K562 (cell line): ENCODE results near the gene MYO3B.

Source experiments
- CREB1 ChIP-seq, 2 experiments: sonication (generic) in 1 of 2; formaldehyde crosslinking in 1 of 2; IDR thresholded peaks; 2 replicates each; pipeline versions ENCODE4 v1.6.1 to v1.8.0; 2012 to 2022; ENCODE audit warnings: inconsistent platforms in 1 of 2, mild to moderate bottlenecking in 1 of 2, missing genetic modification reagents in 1 of 2, moderate library complexity in 1 of 2
- CREB3 ChIP-seq: fragments of 450-650 bp; conservative IDR thresholded peaks from 2 replicates; pipeline ENCODE4 v1.6.1; 2016; ENCODE audit warnings: missing genetic modification characterization, low read depth, mild to moderate bottlenecking, missing compliant biosample characterization, moderate library complexity
- NFE2L1 ChIP-seq: fragments of 450-650 bp; IDR thresholded peaks from 2 replicates; pipeline ENCODE4 v1.6.1; 2016; ENCODE audit warnings: missing genetic modification characterization, low read depth, mild to moderate bottlenecking, missing compliant biosample characterization, moderate library complexity, borderline replicate concordance
- NFYB ChIP-seq: IDR thresholded peaks from 2 replicates; pipeline ENCODE4 v1.6.1; 2011; ENCODE audit warnings: mild to moderate bottlenecking, moderate library complexity; ENCODE audit not compliant: insufficient read length; ENCODE audit errors: extremely low read depth
- POLR2A ChIP-seq: fragments of 450-650 bp; conservative IDR thresholded peaks from 2 replicates; pipeline ENCODE4 v1.6.1; 2016
- SETDB1 ChIP-seq: IDR thresholded peaks from one replicate; pipeline ENCODE4 v1.6.1; 2012; ENCODE audit warnings: low read length, control low read depth, inconsistent platforms
- SMAD1 ChIP-seq: fragments of 150-350 bp; IDR thresholded peaks from 2 replicates; pipeline ENCODE4 v1.6.1; 2014; ENCODE audit warnings: low read length, low read depth; ENCODE audit not compliant: partially characterized antibody
- TAF1 ChIP-seq: IDR thresholded peaks from 2 replicates; pipeline ENCODE4 v1.6.1; 2011; ENCODE audit warnings: mild to moderate bottlenecking, low read length, moderate library complexity; ENCODE audit not compliant: insufficient read depth, control insufficient read depth, severe bottlenecking; ENCODE audit errors: extremely low read depth
- TCF7L2 ChIP-seq: fragments of 150-350 bp; IDR thresholded peaks from 2 replicates; pipeline ENCODE4 v1.6.1; 2016; ENCODE audit warnings: low read depth, mild to moderate bottlenecking, low read length, moderate library complexity
- TF ChIP-seq, protein P1 (sequence below): fragments of 450-650 bp; formaldehyde crosslinking; IDR thresholded peaks from 2 replicates; pipeline ENCODE4 v1.4.0; 2022; ENCODE audit warnings: mild to moderate bottlenecking, moderate library complexity
- TF ChIP-seq, protein P2 (sequence below): fragments of 450-650 bp; IDR thresholded peaks from one replicate; pipeline ENCODE4 v1.6.1; 2018; ENCODE audit warnings: mild to moderate bottlenecking, moderate library complexity; ENCODE audit not compliant: partially characterized antibody

DNA sequence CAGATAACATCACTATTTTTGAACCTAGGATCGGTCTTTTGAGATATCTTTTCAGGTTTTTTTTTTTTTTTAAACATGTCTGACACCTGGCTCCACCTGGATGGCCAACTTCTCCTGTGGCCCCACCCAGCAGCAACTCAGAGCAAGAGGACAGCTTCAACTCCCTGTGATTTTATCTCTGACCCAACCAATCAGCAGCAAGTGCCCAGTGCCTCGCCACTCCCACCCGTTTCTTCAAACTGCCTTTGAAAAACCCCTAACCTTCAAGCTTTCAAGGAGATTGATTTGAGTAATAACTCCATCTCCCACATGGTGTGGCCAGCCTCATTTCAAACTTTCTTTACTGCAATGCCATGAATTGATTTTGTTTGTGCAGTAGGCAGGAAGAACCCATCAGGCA is 19.0 kb downstream of the MYO3B start:
- TF ChIP-seq NFYB, result peak; percentile 78
- TF ChIP-seq, protein P1, sequence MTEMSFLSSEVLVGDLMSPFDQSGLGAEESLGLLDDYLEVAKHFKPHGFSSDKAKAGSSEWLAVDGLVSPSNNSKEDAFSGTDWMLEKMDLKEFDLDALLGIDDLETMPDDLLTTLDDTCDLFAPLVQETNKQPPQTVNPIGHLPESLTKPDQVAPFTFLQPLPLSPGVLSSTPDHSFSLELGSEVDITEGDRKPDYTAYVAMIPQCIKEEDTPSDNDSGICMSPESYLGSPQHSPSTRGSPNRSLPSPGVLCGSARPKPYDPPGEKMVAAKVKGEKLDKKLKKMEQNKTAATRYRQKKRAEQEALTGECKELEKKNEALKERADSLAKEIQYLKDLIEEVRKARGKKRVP (CRISPR knock-in tag), result no peak
- no peak for TF ChIP-seq NFE2L1 (tag)
- TF ChIP-seq CREB1 (IDR thresholded peaks at IDR 0.05), result no peak
- TF ChIP-seq CREB1 (CRISPR knock-in tag; IDR thresholded peaks at IDR 0.05), result no peak
- TF ChIP-seq, protein P2, sequence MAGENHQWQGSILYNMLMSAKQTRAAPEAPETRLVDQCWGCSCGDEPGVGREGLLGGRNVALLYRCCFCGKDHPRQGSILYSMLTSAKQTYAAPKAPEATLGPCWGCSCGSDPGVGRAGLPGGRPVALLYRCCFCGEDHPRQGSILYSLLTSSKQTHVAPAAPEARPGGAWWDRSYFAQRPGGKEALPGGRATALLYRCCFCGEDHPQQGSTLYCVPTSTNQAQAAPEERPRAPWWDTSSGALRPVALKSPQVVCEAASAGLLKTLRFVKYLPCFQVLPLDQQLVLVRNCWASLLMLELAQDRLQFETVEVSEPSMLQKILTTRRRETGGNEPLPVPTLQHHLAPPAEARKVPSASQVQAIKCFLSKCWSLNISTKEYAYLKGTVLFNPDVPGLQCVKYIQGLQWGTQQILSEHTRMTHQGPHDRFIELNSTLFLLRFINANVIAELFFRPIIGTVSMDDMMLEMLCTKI, result no peak
- no peak for TF ChIP-seq SMAD1
- TF ChIP-seq TAF1, result no peak
- no peak for TF ChIP-seq POLR2A
- TF ChIP-seq CREB3 (tag), result no peak
- no peak for TF ChIP-seq TCF7L2
- TF ChIP-seq SETDB1, result no peak
